ENCODE results near the gene NDUFV3.
"Not testable (repeated sequence)": the region's sequence is repeated elsewhere in the genome, so short reads cannot be mapped to it uniquely, and the experiment has no call there.

NDUFV3 gene

DNA sequence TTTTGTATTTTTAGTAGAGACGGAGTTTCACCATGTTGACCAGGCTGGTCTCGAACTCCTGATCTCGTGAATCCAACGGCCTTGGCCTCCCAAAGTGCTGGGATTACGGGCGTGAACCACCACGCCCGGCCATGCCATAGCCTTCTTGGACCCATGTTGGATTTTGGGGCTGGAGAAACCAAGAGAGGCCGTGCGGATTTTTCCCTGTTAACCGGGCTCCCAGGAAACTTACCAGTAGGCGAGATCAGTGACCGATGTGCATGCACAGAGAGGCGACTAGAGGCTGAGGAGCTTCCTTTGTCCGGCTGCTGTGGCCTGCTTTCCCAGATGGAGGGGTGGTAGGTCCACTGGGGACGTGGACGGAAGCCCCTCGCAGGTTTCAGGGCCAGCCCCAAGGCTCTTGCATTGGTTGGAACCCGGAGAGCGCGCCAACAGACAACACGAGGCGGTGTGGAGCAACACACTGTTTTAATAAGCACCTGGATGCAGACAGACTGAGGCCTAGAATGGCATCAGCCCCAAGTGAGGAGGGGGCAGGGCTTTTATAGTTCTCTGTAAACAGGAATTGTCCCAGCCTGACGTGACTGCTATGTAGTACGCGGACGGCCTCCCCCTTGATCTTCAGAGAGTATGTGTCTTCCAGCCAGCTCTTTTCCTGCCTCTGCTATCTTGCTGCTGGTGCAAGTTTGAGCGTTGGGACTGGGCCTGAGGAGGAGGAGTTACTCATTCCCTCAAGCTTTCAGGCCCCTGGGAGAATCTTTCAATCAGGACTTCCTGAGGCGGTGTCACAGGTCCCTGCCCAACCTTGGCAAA, 32.2 kb downstream of the NDUFV3 start, which contains the start of gene ERVH48-1:
Gene ERVH48-1 (minus strand): TSS at position 517 of the 813 bp plus-strand sequence. CDS start 6,624 bp downstream, outside the sequence.
- TF ChIP-seq, protein P1, sequence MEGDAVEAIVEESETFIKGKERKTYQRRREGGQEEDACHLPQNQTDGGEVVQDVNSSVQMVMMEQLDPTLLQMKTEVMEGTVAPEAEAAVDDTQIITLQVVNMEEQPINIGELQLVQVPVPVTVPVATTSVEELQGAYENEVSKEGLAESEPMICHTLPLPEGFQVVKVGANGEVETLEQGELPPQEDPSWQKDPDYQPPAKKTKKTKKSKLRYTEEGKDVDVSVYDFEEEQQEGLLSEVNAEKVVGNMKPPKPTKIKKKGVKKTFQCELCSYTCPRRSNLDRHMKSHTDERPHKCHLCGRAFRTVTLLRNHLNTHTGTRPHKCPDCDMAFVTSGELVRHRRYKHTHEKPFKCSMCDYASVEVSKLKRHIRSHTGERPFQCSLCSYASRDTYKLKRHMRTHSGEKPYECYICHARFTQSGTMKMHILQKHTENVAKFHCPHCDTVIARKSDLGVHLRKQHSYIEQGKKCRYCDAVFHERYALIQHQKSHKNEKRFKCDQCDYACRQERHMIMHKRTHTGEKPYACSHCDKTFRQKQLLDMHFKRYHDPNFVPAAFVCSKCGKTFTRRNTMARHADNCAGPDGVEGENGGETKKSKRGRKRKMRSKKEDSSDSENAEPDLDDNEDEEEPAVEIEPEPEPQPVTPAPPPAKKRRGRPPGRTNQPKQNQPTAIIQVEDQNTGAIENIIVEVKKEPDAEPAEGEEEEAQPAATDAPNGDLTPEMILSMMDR (IDR thresholded peaks at IDR 0.05; ENCODE audit: low read depth, low read length) = no peak
- TF ChIP-seq, protein P2, sequence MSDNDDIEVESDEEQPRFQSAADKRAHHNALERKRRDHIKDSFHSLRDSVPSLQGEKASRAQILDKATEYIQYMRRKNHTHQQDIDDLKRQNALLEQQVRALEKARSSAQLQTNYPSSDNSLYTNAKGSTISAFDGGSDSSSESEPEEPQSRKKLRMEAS (IDR thresholded peaks at IDR 0.05; ENCODE audit: low read depth, low read length) = no peak
- no peak for TF ChIP-seq MYC (IDR thresholded peaks at IDR 0.05; ENCODE audit: low read depth, low read length)
- TF ChIP-seq POLR2A (IDR thresholded peaks at IDR 0.05; ENCODE audit: extremely low read depth, insufficient read length) = no peak
- H3K4me3 ChIP-seq (ENCODE audit: low read depth, low read length) = no peak within 1 kb of the TSS
- peak; percentile 68 for DNase-seq (ENCODE audit: low read depth)

DNA sequence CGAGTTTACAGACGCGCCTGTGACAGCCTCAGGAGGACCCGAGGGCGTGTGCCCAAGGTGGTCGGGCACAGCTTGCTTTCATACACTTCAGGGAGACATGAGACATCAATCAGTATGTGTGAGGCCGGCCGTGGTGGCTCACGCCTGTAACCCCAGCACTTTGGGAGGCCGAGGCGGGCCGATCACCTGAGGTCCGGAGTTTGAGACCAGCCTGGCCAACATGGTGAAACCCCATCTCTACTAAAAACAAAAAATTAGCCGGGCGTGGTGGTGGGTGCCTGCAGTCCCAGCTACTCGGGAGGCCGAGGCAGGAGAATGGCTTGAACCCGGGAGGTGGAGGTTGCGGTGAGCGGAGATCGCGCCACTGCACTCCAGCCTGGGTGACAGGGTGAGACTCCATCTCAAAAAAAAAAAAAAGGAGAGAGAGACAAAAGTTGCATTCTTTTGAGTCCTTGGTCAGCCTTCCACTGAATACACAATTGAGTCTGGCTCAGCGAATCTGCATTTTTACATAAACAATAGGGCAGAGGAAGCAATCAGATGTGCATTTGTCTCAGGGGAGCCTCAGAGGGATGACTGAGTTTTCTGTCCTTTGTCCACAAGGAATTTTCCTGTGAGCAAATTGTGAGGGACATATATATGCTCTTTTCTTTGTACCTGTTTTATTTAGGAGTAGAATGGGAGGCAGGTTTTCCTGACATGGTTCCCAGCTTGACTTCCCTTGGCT, 34.5 kb downstream of the NDUFV3 start:
- H3K4me3 ChIP-seq (ENCODE audit: low read depth, low read length); DNase-seq (ENCODE audit: low read depth): not testable (repeated sequence)

DNA sequence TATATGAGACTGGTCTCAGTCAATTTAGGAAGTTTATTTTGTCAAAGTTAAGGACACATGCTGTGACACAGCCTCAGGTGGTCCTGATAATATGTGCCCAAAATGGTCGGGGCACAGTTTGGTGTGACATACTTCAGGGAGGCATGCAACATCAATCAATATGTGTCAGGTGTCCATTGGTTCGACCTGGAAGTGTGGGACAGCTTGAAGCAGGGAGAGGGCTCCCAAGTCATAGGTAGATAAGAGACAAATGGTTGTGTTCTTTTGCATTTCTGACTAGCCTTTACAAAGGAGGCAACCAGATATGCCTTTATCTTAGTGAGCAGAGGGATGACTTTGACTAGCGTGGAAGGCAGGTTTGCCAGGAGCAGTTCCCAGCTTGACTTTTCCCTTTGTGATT, 36.9 kb downstream of the NDUFV3 start:
- TF ChIP-seq, protein P1 (IDR thresholded peaks at IDR 0.05; ENCODE audit: low read depth, low read length) = no peak
- TF ChIP-seq, protein P2 (IDR thresholded peaks at IDR 0.05; ENCODE audit: low read depth, low read length) = no peak
- TF ChIP-seq POLR2A (IDR thresholded peaks at IDR 0.05; ENCODE audit: extremely low read depth, insufficient read length) (no peak), MYC (IDR thresholded peaks at IDR 0.05; ENCODE audit: low read depth, low read length) (no peak)
- H3K4me3 ChIP-seq (ENCODE audit: low read depth, low read length) = no peak overlapping the region
- DNase-seq (ENCODE audit: low read depth) = no peak

DNA sequence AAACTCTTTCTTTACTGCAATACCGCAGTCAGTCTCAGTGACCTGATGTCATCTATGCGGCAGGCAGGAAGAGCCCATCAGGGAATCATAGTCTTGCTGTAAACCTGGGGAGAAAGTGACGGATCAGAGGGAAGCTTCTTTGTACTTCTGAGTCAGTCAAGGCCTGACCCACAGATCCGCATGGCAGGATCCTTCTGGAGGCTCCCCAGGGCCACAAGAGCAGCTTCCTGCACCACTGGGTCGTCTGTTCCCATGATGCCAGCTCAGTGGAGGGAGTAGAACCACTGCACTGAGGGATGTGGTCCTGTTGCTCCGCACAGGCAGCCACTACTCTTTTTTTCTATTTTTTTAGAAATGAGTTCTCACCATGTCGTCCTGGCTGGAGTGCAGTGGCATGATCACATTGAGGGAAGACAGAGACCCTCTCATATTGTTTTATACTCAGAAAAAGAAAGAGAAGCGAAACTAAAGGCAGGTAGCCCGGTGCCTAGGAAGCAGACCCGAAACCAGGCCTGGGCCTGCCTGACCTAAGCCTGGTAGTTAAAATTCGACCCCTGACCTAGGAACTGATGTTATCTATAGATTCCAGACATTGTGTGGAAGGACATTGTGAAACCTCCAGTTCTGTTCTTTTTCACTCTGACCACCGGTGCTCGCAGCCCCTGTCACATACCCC, 38.6 kb downstream of the NDUFV3 start:
- DNase-seq (ENCODE audit: low read depth) = no peak
- TF ChIP-seq MYC (IDR thresholded peaks at IDR 0.05; ENCODE audit: low read depth, low read length) = no peak
- no peak for TF ChIP-seq POLR2A (IDR thresholded peaks at IDR 0.05; ENCODE audit: extremely low read depth, insufficient read length)
- TF ChIP-seq, protein P1 (IDR thresholded peaks at IDR 0.05; ENCODE audit: low read depth, low read length) = no peak
- TF ChIP-seq, protein P2 (IDR thresholded peaks at IDR 0.05; ENCODE audit: low read depth, low read length) = no peak
- no peak overlapping the region for H3K4me3 ChIP-seq (ENCODE audit: low read depth, low read length)

DNA sequence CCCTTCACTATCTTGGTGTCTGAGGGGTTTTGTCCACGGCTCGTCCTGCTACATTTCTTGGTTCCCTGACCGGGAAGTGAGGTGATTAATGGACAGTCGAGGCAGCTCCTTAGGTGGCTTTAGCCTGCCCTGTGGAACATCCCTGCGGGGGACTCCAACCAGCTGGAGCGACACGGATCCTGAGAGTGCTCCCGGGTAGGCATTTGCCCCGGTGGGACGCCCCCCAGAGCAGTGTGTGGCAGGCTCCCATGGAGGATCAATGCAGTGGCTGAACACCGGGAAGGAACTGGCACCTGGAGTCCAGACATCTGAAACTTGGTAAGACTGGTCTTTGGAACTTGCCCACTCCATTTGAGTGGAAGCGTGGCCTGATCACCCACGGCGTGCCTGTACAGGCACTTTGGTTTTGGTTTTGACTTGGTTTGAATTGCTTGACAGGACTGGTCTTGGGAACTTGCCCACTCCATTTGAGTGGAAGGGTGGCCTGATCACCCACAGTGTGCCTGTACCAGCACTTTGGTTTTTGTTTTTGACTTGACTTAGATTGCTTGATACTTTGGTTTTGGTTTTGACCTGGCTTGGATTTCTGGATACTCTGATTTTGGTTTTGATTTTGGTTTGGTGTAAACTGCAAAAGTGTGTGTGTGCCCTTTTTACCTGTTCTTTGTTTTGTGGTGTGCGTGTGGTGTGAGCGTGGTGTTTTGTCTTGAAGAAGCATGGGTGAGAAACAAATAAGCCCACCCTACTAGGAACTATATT, 39.4 kb downstream of the NDUFV3 start:
- not testable (repeated sequence) for DNase-seq (ENCODE audit: low read depth); H3K4me3 ChIP-seq (ENCODE audit: low read depth, low read length)

DNA sequence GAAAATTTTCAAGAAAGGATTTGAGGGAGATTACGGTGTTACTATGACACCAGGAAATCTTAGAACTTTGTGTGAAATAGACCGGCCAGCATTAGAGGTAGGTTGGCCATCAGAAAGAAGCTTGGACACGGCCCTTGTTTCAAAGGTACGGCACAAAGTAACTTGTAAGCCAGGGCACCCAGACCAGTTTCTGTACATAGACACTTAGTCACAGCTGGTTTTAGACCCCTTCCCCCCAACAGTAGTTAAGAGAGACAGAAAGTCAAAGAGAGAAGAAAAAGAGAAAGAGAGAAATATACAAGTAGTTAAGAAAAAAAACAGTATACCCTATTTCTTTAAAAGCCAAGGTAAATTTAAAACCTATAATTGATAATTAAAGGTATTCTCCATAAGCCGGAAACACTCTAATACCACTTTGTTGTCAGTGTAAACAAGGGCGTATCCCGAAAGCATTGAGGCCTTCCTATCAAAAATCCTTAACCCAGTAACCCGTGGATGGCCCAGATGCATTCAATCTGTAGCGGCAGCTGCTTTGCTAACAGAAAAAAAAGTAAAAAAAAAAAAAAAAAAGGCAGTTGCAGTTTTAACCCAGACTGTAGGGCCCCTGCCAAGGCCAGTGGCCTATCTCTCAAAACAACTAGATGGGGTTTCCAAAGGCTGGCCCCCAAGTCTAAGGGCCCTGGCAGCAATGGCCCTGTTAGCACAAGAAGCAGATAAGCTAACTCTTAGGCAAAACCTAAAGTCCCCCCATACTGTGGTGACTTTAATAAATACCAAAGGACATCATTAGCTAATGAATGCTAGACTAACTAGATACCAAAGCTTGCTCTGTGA, 40.2 kb downstream of the NDUFV3 start:
- not testable (repeated sequence) for H3K4me3 ChIP-seq (ENCODE audit: low read depth, low read length); DNase-seq (ENCODE audit: low read depth)

DNA sequence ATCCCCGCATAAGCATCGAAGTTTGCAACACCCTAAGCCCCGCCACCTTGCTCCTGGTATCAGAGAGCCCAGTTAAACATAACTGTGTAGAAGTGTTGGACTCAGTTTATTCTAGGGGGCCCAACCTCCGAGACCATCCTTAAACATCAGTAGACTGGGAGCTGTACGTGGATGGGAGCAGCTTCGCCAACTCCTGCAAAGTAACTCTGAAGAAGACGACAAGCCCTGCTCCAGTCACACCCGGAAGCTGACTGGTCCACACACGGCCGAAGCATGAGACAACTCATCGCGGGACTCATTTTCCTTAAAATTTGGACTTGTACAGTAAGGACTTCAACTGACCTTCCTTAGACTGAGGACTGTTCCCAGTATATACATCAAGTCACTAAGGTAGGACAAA, 40.9 kb downstream of the NDUFV3 start:
- not testable (repeated sequence) for H3K4me3 ChIP-seq (ENCODE audit: low read depth, low read length); DNase-seq (ENCODE audit: low read depth)

DNA sequence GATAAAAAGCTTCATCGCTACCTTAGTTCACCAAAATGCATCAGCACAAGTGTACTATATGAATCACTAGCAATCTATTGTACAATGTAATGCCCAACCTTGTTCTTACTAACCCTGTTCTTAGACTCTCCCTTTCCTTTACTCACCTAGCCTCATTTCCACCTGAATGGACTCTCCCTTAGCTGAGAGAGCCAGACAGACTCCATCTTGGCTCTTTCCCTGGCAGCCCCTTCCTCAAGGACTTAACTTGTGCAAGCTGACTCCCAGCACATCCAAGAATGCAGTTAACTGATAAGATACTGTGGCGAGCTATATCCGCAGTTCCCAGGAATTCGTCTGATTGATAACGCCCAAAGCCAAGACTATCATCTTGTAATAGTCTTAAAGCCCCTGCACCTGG, 43.3 kb downstream of the NDUFV3 start:
- DNase-seq (ENCODE audit: low read depth); H3K4me3 ChIP-seq (ENCODE audit: low read depth, low read length): not testable (repeated sequence)

DNA sequence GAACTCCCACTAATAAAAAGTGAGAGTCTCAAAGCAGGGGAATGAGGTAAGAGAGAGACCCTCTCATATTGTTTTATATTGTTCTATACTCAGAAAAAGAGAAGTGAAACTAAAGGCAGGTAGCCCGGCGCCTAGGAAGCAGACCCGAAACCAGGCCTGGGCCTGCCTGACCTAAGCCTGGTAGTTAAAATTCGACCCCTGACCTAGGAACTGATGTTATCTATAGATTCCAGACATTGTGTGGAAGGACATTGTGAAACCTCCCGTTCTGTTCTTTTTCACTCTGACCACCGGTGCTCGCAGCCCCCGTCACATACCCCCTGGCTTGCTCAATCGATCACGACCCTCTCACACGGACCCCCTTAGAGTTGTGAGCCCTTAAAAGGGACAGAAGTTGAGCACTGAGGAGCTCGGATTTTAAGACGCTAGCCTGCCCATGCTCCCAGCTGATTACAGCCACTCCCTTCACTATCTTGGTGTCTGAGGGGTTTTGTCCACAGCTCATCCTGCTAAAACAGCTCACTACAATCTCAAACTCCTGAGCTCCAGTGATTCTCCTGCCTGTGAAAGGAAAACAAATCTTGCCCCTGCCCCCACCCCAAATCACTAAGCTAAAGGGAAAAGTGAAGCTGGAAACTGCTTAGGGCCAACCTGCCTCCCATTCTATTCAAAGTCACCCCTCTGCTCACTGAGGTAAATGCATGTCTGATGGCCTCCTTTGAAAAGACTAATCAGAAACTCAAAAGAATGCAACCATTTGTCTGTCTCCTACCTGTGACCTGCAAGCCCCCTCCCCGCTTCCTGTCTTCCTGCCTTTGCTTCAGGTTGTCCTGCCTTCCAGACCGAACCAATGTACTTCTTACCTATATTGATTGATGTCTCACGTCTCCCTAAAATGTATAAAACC, 44.2 kb downstream of the NDUFV3 start:
- not testable (repeated sequence) for H3K4me3 ChIP-seq (ENCODE audit: low read depth, low read length)
- peak; percentile 33 for DNase-seq (ENCODE audit: low read depth)
